Pancreas (tissue), 10 donors: ENCODE data around the gene NINJ1. TPM values are rescaled to one million over a fixed set of nuclear protein-coding genes. Genes with fewer than 3 reads are reported as not detected.

ENCODE experiments used
- ATAC-seq, 4 donors: fragments of 200-7000 bp; cut with Tn5 transposase; one replicate each; pipeline versions ENCODE4 v1.8.0 to v1.9.1; 2020; ENCODE audit warnings: mild to moderate bottlenecking in 4 of 4, moderate library complexity in 4 of 4
- DNase-seq, 6 donors: peaks; one replicate each; pipeline ENCODE4 v3.0.0-alpha.2; 2020
- FAIRE-seq: peaks from 2 replicates; lab custom pipeline; 2012; peaks lifted over from hg19 to GRCh38; lab: Jason Lieb, UNC
- H3K27ac ChIP-seq, 4 donors: fragments of 200-600 bp; sonication (generic); 1 replicate in 3 of 4; 2 replicates in 1 of 4; pipeline versions ENCODE4 v1.5.0 to v1.8.0; 2020
- H3K27me3 ChIP-seq, 4 donors: fragments of 200-600 bp; one replicate each; pipeline ENCODE4 v1.8.0; 2021
- H3K36me3 ChIP-seq, 3 donors: fragments of 200-600 bp; sonication (generic) in 1 of 3; one replicate each; pipeline versions ENCODE4 v1.5.0 to v1.8.0; 2020 to 2021
- H3K4me1 ChIP-seq, 3 donors: fragments of 200-600 bp; one replicate each; pipeline ENCODE4 v1.8.0; 2021
- H3K4me3 ChIP-seq, 4 donors: fragments of 200-600 bp; sonication (generic) in 2 of 4; one replicate each; pipeline versions ENCODE4 v1.5.0 to v1.8.0; 2020 to 2021
- H3K9me3 ChIP-seq, 4 donors: fragments of 200-600 bp; one replicate each; pipeline ENCODE4 v1.8.0; 2021
- CTCF ChIP-seq, 4 donors: fragments of 200-600 bp; sonication (generic) in 3 of 4; IDR thresholded peaks; one replicate each; pipeline versions ENCODE4 v1.5.0 to v1.8.0; 2021; ENCODE audit warnings: antibody characterized with exemption in 4 of 4
- WGBS, 2 donors: extraction: QIAGEN DNeasy Blood & Tissue Kit; methylation state at CpG; one replicate each; pipeline ENCODE4 v1.1.7; 2013; 5-methylcytosine and 5-hydroxymethylcytosine counted together
- intact Hi-C, 3 donors: fragments of 100-400 bp; cut with DNase I; formaldehyde crosslinking; loops; one replicate each; pipeline versions ENCODE4 v1.11.1 to v1.14.2; 2022
- polyA plus RNA-seq, 2 donors: library from polyadenylated mRNA; stranded (reverse); fragments of 200-250 nt; gene quantifications; one replicate each; pipeline ENCODE4 v1.2.3, GENCODE V29; 2013
- total RNA-seq, 6 donors: library from RNA; stranded (reverse); fragmentation: NEBNext Ultra II Directional in 4 of 6; extraction: Animal tissue kit (Norgen Biotek cat#: 25700) in 4 of 6; gene quantifications; one replicate each; pipeline versions ENCODE4 v1.2.1 to v1.2.4, GENCODE V29; 2021 to 2023
- donor health status: healthy with polysubstance abuse.
- donor health status: DM: no; HTN: no; CAD: no; lungs with moderate emphysema.
- donor health status: DM: no; HTN: no; CAD: no.
- donor health status: control.
- donor health status: control.
- donor health status: Bipolar disorder and iron deficiency.
- donor health status: DM: yes; HTN: yes; CAD: no.
- donor health status: DM: no; HTN: no; CAD: no.
- donor health status: DM: no; HTN: no; CAD: no.
- donor health status: DM: yes; HTN: yes; CAD: no.

Gene NINJ1
- total and polyA plus RNA-seq, 8 donors = 15.6 to 33.2 (median 21.3) TPM

- H3K27me3 ChIP-seq = no peaks in the 10 kb centered on the region
- H3K4me1 ChIP-seq = no peaks in the 10 kb centered on the region
- peak in 2 of 6 donors; percentile 35 to 52 for DNase-seq
- H3K4me3 ChIP-seq = no peak overlapping the region
- TF ChIP-seq CTCF (IDR thresholded peaks at IDR 0.05) = no peak
- H3K36me3 ChIP-seq = no peaks in the 10 kb centered on the region
- H3K9me3 ChIP-seq = no peaks in the 10 kb centered on the region
- intact Hi-C loops = no loop called here
- no peak for ATAC-seq
- 90 to 91% methylated on average over 9 of the region's 9 CpGs for WGBS, 2 donors
- FAIRE-seq = no peak
- H3K27ac ChIP-seq = no peak overlapping the region
Observed at GRCh38 chr9:93080406-93080805, 53.6 kb downstream of the NINJ1 start.

- H3K36me3 ChIP-seq = no peaks in the 10 kb centered on the region
- intact Hi-C loops = no loop called here
- TF ChIP-seq CTCF (IDR thresholded peaks at IDR 0.05) = no peak
- no peaks in the 10 kb centered on the region for H3K27me3 ChIP-seq
- WGBS, 2 donors = 90 to 95% methylated on average over 12 to 13 of the region's 13 CpGs
- no peak overlapping the region for H3K4me3 ChIP-seq
- FAIRE-seq (no peak), ATAC-seq (no peak), DNase-seq (peak in 2 of 6 donors; percentile 36 to 46)
- H3K9me3 ChIP-seq = no peaks in the 10 kb centered on the region
- H3K4me1 ChIP-seq = no peaks in the 10 kb centered on the region
- H3K27ac ChIP-seq = no peak overlapping the region
Observed at GRCh38 chr9:93079371-93079770, 54.7 kb downstream of the NINJ1 start.

GRCh38 chr9:93077811-93078210, 56.2 kb downstream of the NINJ1 start:
- H3K4me3 ChIP-seq = no peak overlapping the region
- intact Hi-C loops = no loop called here
- no peaks in the 10 kb centered on the region for H3K36me3 ChIP-seq
- DNase-seq = peak in 1 of 6 donors; percentile 34
- 93 to 98% methylated on average over 16 of the region's 16 CpGs for WGBS, 2 donors
- no peaks in the 10 kb centered on the region for H3K27me3 ChIP-seq
- H3K4me1 ChIP-seq = no peaks in the 10 kb centered on the region
- no peak for TF ChIP-seq CTCF (IDR thresholded peaks at IDR 0.05)
- H3K9me3 ChIP-seq = no peaks in the 10 kb centered on the region
- no peak for ATAC-seq
- H3K27ac ChIP-seq = no peak overlapping the region
- FAIRE-seq = no peak

- no peak overlapping the region for H3K4me3 ChIP-seq
- 87 to 100% methylated on average over 1 of the region's 1 CpG for WGBS, 2 donors
- no peak for TF ChIP-seq CTCF (IDR thresholded peaks at IDR 0.05)
- H3K4me1 ChIP-seq = no peaks in the 10 kb centered on the region
- ATAC-seq (no peak), FAIRE-seq (no peak), DNase-seq (no peak)
- intact Hi-C loops = no loop called here
- no peak overlapping the region for H3K27ac ChIP-seq
- H3K36me3 ChIP-seq = no peaks in the 10 kb centered on the region
- H3K9me3 ChIP-seq = no peaks in the 10 kb centered on the region
- H3K27me3 ChIP-seq = no peaks in the 10 kb centered on the region
Observed at GRCh38 chr9:93077367-93077766, 56.7 kb downstream of the NINJ1 start.

GRCh38 chr9:93076792-93077128, 57.3 kb downstream of the NINJ1 start:
- Histone ChIP-seq H3K4me3 (no peak overlapping the region), H3K27me3 (no peaks in the 10 kb centered on the region), H3K9me3 (no peaks in the 10 kb centered on the region), H3K36me3 (no peaks in the 10 kb centered on the region), H3K27ac (no peak overlapping the region), H3K4me1 (no peaks in the 10 kb centered on the region)
- FAIRE-seq (no peak), DNase-seq (no peak), ATAC-seq (no peak)
- 96 to 98% methylated on average over 2 of the region's 2 CpGs for WGBS, 2 donors
- intact Hi-C loops = no loop called here
- TF ChIP-seq CTCF (IDR thresholded peaks at IDR 0.05) = no peak
